ENCODE measurements around the gene PDE1C.

Gene PDE1C

DNA sequence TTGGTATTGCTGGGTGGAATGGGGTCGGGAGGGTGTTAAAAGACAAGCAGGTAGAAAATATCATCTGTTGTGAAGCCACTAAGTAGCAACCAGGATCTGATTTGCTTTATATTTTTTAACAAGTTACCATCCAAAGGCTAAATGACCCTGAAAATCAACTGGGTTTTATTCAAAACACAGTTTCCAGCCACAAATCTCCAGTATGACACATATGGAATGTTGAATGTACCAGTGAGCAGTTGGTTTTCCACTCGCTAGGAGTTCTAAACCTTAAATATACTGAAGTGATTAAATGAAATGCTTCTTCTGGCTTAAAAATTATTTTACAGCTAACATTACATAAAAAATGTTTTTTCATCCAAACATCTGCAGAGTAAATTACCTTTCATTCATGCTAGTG is 112.5 kb downstream of the PDE1C start:
- H3K4me3 ChIP-seq (ENCODE audit: low read depth in 1 of 2, low read length in 2 of 2): no peak overlapping the region
- H3K36me3 ChIP-seq (ENCODE audit: control insufficient read depth in 1 of 2, insufficient read depth in 2 of 2, low read length in 2 of 2): no peaks in the 10 kb centered on the region
- peaks cover 0 to 6% of the 10 kb centered on the region in 2 donors for H3K4me1 ChIP-seq (ENCODE audit: control insufficient read depth in 1 of 2, insufficient read depth in 2 of 2, low read length in 2 of 2)
- H3K27me3 ChIP-seq (ENCODE audit: low read depth, low read length): no peaks in the 10 kb centered on the region
- no peaks in the 10 kb centered on the region for H3K9me3 ChIP-seq (ENCODE audit: control insufficient read depth in 1 of 2, low read length in 2 of 2)
- no peak overlapping the region for H3K27ac ChIP-seq (ENCODE audit: low read length)

DNA sequence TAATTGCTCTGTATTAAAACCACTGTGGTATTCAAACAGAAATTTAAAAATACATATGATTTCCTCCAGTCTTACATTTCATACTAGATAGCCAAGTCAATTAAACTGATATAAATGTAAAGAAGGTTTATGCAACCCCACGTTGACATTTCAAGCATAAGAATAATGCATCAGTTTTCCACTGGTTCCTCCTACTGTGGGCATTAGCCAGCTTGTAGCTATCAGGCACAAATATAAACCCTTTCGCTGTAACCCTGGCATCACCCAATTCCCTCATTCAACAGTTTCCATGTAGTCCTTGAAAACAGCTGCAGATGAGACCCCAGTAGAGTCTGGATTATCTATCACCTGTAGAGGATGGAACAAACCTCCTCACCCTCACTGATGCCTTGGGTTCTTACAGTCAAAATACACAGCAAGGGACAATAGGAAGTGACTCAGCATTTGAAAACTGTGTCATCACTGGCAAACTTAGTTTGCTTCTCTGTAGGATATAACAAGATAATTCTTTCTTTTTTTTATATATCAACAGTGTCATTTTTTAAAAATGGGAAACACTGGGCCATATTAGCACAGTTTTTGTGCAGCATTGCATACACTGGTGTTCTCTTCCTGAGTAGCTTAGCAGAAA is 113.0 kb downstream of the PDE1C start:
- Histone ChIP-seq H3K36me3 (ENCODE audit: control insufficient read depth in 1 of 2, insufficient read depth in 2 of 2, low read length in 2 of 2) (no peaks in the 10 kb centered on the region), H3K27ac (ENCODE audit: low read length) (no peak overlapping the region), H3K4me3 (ENCODE audit: low read depth in 1 of 2, low read length in 2 of 2) (no peak overlapping the region), H3K4me1 (ENCODE audit: control insufficient read depth in 1 of 2, insufficient read depth in 2 of 2, low read length in 2 of 2) (peaks cover 0 to 6% of the 10 kb centered on the region in 2 donors), H3K9me3 (ENCODE audit: control insufficient read depth in 1 of 2, low read length in 2 of 2) (no peaks in the 10 kb centered on the region), H3K27me3 (ENCODE audit: low read depth, low read length) (no peaks in the 10 kb centered on the region)

DNA sequence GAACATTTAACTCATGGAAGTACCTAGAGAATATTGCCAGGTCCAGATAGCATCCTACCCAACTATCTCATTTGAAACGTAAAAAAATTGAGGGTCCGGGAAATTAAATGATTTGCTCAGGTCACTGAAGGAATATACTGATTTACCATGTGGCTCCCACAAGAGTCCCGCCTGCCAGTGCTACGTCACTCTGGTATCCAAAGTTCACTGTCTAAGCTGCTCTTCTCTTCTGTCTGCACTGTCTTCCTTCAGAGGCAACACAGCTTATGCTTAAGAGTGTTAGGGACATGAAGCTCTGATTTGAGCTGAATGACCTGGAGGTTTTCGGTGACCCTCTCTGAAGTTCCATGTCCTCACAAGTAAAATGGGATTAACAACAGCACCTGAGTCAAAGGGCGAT is 114.6 kb downstream of the PDE1C start:
- Histone ChIP-seq H3K4me1 (ENCODE audit: control insufficient read depth in 1 of 2, insufficient read depth in 2 of 2, low read length in 2 of 2) (peaks cover 0 to 6% of the 10 kb centered on the region in 2 donors), H3K9me3 (ENCODE audit: control insufficient read depth in 1 of 2, low read length in 2 of 2) (no peaks in the 10 kb centered on the region), H3K4me3 (ENCODE audit: low read depth in 1 of 2, low read length in 2 of 2) (no peak overlapping the region), H3K27ac (ENCODE audit: low read length) (no peak overlapping the region), H3K36me3 (ENCODE audit: control insufficient read depth in 1 of 2, insufficient read depth in 2 of 2, low read length in 2 of 2) (no peaks in the 10 kb centered on the region), H3K27me3 (ENCODE audit: low read depth, low read length) (no peaks in the 10 kb centered on the region)

DNA sequence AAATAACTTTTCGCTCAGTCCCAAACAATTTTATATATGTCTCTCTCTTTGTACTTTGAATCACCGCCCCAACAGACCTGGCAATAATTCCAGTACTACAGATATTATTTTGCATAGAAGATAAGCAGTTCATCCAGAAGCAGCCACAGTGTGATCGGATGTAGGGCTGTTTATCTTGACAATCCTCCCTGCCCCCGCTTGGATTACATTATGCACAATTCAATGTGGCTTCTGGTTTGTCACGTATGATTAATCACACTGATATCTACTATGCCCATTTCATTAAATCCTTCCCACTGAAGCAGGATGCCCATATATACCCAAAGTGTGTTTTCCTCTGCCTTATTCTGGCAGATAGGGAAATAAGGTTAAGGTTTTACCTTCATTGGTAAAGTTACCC is 115.2 kb downstream of the PDE1C start:
- Histone ChIP-seq H3K27me3 (ENCODE audit: low read depth, low read length) (no peaks in the 10 kb centered on the region), H3K4me1 (ENCODE audit: control insufficient read depth in 1 of 2, insufficient read depth in 2 of 2, low read length in 2 of 2) (peaks cover 0 to 6% of the 10 kb centered on the region in 2 donors), H3K4me3 (ENCODE audit: low read depth in 1 of 2, low read length in 2 of 2) (no peak overlapping the region), H3K27ac (ENCODE audit: low read length) (no peak overlapping the region), H3K9me3 (ENCODE audit: control insufficient read depth in 1 of 2, low read length in 2 of 2) (no peaks in the 10 kb centered on the region), H3K36me3 (ENCODE audit: control insufficient read depth in 1 of 2, insufficient read depth in 2 of 2, low read length in 2 of 2) (no peaks in the 10 kb centered on the region)

DNA sequence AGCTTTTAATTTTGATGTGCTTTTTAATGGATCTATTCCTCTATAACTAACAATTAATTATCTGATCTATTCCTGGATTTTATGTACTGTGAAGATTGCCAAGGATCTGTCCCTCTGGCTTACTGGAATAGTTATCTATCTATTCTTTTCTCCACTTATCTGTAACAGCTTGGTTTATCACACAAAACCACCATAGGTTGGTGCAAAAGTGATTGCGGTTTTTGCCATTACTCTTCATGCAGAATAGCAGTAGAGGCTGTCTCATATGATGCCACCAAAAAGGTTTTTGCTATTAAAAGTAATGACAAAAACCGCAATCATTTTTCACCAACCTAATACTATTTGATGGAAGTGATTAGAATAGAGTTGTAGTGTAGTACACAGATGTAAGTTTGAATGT is 115.7 kb downstream of the PDE1C start:
- peaks cover 0 to 6% of the 10 kb centered on the region in 2 donors for H3K4me1 ChIP-seq (ENCODE audit: control insufficient read depth in 1 of 2, insufficient read depth in 2 of 2, low read length in 2 of 2)
- no peak overlapping the region for H3K4me3 ChIP-seq (ENCODE audit: low read depth in 1 of 2, low read length in 2 of 2)
- no peak overlapping the region for H3K27ac ChIP-seq (ENCODE audit: low read length)
- H3K36me3 ChIP-seq (ENCODE audit: control insufficient read depth in 1 of 2, insufficient read depth in 2 of 2, low read length in 2 of 2): no peaks in the 10 kb centered on the region
- H3K9me3 ChIP-seq (ENCODE audit: control insufficient read depth in 1 of 2, low read length in 2 of 2): no peaks in the 10 kb centered on the region
- no peaks in the 10 kb centered on the region for H3K27me3 ChIP-seq (ENCODE audit: low read depth, low read length)

DNA sequence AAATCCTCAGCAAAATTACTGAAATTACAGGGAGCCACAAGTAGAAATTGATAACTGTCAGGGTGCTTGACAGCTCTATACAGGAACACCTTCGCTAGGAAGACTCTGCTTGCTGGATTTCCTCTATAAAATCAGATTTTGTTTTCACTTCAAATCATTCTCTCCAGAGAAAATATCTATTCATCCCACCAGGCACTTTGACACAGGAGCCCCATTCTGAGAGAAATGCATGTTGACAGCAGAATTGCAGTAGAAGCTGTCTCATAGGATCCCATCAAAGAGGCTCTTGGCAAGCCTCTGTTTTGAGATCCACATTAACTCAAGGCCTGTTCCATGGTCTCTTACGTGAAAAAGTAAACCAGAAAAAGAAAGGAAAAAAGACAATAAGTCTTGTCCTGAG is 116.8 kb downstream of the PDE1C start:
- Histone ChIP-seq H3K27ac (ENCODE audit: low read length) (no peak overlapping the region), H3K4me1 (ENCODE audit: control insufficient read depth in 1 of 2, insufficient read depth in 2 of 2, low read length in 2 of 2) (peaks cover 0 to 6% of the 10 kb centered on the region in 2 donors), H3K9me3 (ENCODE audit: control insufficient read depth in 1 of 2, low read length in 2 of 2) (no peaks in the 10 kb centered on the region), H3K27me3 (ENCODE audit: low read depth, low read length) (no peaks in the 10 kb centered on the region), H3K36me3 (ENCODE audit: control insufficient read depth in 1 of 2, insufficient read depth in 2 of 2, low read length in 2 of 2) (no peaks in the 10 kb centered on the region), H3K4me3 (ENCODE audit: low read depth in 1 of 2, low read length in 2 of 2) (no peak overlapping the region)

DNA sequence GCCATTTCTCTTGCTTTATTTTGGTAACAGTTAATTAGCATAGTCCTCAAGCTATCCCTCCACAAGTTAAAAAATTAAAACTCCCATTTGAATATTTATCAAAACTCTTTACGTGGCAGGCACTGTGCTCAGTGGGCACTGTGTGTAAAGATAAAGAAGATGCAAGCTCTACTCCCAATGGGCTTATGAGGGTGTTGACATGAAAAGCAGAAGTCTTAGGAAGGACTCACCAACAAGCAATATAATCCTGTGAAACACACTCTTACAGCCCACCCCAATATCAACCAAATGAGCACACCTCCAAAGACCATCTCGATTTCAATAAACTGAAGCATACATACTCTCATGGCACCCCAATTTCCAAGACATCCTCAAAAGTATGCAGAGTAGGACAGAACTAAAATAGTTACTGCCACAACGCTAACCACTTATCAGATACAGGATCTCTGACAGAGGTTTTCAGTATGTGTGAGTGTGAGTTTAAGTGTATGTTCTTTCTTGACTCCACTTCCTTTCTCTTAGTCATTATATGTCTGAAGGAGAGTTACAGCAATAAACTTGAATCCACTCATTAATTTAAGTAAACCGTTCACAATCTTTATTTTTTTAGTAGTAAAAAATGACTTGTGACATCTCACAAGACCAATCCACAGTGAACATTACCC is 120.0 kb downstream of the PDE1C start:
- Histone ChIP-seq H3K9me3 (ENCODE audit: control insufficient read depth in 1 of 2, low read length in 2 of 2) (peaks cover 3 to 9% of the 10 kb centered on the region in 2 donors), H3K4me1 (ENCODE audit: control insufficient read depth in 1 of 2, insufficient read depth in 2 of 2, low read length in 2 of 2) (peaks cover 0 to 7% of the 10 kb centered on the region in 2 donors), H3K36me3 (ENCODE audit: control insufficient read depth in 1 of 2, insufficient read depth in 2 of 2, low read length in 2 of 2) (no peaks in the 10 kb centered on the region), H3K4me3 (ENCODE audit: low read depth in 1 of 2, low read length in 2 of 2) (no peak overlapping the region), H3K27ac (ENCODE audit: low read length) (no peak overlapping the region), H3K27me3 (ENCODE audit: low read depth, low read length) (no peaks in the 10 kb centered on the region)

DNA sequence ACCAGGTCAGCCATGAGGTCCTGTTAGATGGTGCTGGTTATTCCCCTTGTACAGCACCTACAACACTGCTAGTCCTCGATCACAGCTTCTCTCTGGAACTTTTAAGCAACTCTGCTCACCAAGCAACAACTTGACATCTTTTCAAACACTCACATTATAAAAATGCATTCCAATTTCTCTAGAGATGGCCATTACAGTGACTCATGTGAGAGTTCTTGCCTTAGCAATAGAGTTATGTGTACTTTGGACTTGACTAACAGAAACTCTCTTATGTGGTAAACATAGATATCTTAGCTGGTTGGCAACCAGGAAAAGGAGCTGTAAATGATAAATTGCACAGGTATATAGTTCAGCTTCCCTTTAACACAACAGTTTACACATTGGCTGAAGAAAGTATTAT is 122.2 kb downstream of the PDE1C start:
- peaks cover 0 to 7% of the 10 kb centered on the region in 2 donors for H3K4me1 ChIP-seq (ENCODE audit: control insufficient read depth in 1 of 2, insufficient read depth in 2 of 2, low read length in 2 of 2)
- H3K4me3 ChIP-seq (ENCODE audit: low read depth in 1 of 2, low read length in 2 of 2): no peak overlapping the region
- H3K27ac ChIP-seq (ENCODE audit: low read length): peak overlapping the region; percentile 67
- peaks cover 3 to 9% of the 10 kb centered on the region in 2 donors for H3K9me3 ChIP-seq (ENCODE audit: control insufficient read depth in 1 of 2, low read length in 2 of 2)
- H3K36me3 ChIP-seq (ENCODE audit: control insufficient read depth in 1 of 2, insufficient read depth in 2 of 2, low read length in 2 of 2): no peaks in the 10 kb centered on the region
- no peaks in the 10 kb centered on the region for H3K27me3 ChIP-seq (ENCODE audit: low read depth, low read length)

DNA sequence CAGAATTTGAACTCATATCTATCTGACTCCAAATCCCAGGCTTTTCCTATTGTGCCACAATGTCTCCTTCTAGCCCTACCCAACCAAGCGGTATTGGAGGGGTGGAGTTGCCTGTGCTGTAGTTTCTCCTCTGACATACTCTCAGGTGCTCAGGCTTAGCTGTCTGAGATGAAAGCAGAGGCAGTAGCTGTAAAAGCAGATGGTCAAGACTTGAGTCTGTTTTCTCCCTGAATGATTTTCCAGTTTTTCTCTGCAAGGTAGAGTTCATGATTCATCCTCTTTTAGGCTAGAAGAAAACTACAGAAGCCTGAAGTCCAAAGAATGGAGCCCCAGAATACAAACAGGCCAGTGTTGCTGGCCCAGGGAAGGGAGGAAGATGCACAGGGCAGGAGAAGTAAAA is 130.0 kb downstream of the PDE1C start:
- H3K4me3 ChIP-seq (ENCODE audit: low read depth in 1 of 2, low read length in 2 of 2): no peak overlapping the region
- H3K36me3 ChIP-seq (ENCODE audit: control insufficient read depth in 1 of 2, insufficient read depth in 2 of 2, low read length in 2 of 2): no peaks in the 10 kb centered on the region
- no peaks in the 10 kb centered on the region for H3K4me1 ChIP-seq (ENCODE audit: control insufficient read depth in 1 of 2, insufficient read depth in 2 of 2, low read length in 2 of 2)
- no peaks in the 10 kb centered on the region for H3K27me3 ChIP-seq (ENCODE audit: low read depth, low read length)
- H3K27ac ChIP-seq (ENCODE audit: low read length): no peak overlapping the region
- no peaks in the 10 kb centered on the region for H3K9me3 ChIP-seq (ENCODE audit: control insufficient read depth in 1 of 2, low read length in 2 of 2)

DNA sequence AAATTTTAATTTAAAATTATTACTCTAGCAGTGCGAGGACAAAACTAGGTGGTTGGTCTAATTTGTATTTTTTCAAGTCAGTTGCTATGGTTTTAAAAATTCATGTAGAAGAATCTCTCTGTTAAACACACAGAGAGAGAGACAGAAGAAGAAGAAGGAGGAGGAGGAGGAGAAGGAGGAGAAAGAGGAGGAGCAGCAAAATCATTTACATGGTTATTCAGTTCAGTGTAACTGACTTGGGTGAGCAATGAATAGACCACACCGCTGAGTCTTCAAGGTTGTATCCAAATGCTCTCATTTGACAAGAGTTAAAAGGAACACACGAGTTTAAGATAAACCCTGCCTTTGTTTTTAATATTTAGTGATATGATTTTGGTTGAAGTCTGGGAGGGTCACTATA is 131.1 kb downstream of the PDE1C start:
- Histone ChIP-seq H3K36me3 (ENCODE audit: control insufficient read depth in 1 of 2, insufficient read depth in 2 of 2, low read length in 2 of 2) (no peaks in the 10 kb centered on the region), H3K27me3 (ENCODE audit: low read depth, low read length) (no peaks in the 10 kb centered on the region), H3K4me3 (ENCODE audit: low read depth in 1 of 2, low read length in 2 of 2) (no peak overlapping the region), H3K9me3 (ENCODE audit: control insufficient read depth in 1 of 2, low read length in 2 of 2) (no peaks in the 10 kb centered on the region), H3K27ac (ENCODE audit: low read length) (no peak overlapping the region), H3K4me1 (ENCODE audit: control insufficient read depth in 1 of 2, insufficient read depth in 2 of 2, low read length in 2 of 2) (no peaks in the 10 kb centered on the region)

DNA sequence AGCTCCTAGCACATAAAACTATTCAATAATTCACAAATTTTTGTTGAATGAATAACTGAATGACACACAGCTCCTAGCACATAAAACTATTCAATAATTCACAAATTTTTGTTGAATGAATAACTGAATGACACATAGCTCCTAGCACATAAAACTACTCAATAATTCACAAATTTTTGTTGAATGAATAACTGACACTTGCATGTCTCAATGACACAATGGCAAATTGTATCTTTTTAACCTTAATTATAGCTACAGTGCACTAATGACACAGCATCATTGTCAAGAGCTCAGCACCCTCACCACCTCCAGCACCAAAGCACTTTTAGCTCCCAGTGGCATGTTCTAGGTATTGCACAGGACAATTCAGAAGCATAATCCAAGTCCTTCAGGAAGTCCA is 131.6 kb downstream of the PDE1C start:
- H3K4me3 ChIP-seq (ENCODE audit: low read depth in 1 of 2, low read length in 2 of 2): no peak overlapping the region
- H3K27ac ChIP-seq (ENCODE audit: low read length): no peak overlapping the region
- no peaks in the 10 kb centered on the region for H3K9me3 ChIP-seq (ENCODE audit: control insufficient read depth in 1 of 2, low read length in 2 of 2)
- H3K27me3 ChIP-seq (ENCODE audit: low read depth, low read length): no peaks in the 10 kb centered on the region
- H3K36me3 ChIP-seq (ENCODE audit: control insufficient read depth in 1 of 2, insufficient read depth in 2 of 2, low read length in 2 of 2): no peaks in the 10 kb centered on the region
- H3K4me1 ChIP-seq (ENCODE audit: control insufficient read depth in 1 of 2, insufficient read depth in 2 of 2, low read length in 2 of 2): no peaks in the 10 kb centered on the region

DNA sequence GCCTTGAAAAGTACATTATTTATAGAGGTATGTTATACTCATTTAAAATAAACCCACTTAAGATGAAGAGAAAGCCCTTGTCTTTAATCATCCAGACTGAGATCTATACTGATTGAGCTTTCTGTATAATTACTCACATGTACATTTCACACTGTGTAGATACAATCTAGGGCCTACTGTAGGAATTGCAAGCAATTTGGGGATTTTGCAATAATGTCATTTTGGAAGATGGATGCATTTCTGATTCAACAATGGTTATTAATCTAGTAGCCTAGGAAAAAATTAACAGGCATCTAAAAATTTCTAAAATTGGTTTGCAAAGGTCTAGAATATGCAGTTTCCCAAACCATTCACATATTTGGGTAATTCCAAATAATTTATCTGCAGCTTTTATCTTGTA is 132.2 kb downstream of the PDE1C start:
- no peak overlapping the region for H3K4me3 ChIP-seq (ENCODE audit: low read depth in 1 of 2, low read length in 2 of 2)
- no peaks in the 10 kb centered on the region for H3K36me3 ChIP-seq (ENCODE audit: control insufficient read depth in 1 of 2, insufficient read depth in 2 of 2, low read length in 2 of 2)
- no peak overlapping the region for H3K27ac ChIP-seq (ENCODE audit: low read length)
- no peaks in the 10 kb centered on the region for H3K27me3 ChIP-seq (ENCODE audit: low read depth, low read length)
- H3K9me3 ChIP-seq (ENCODE audit: control insufficient read depth in 1 of 2, low read length in 2 of 2): no peaks in the 10 kb centered on the region
- no peaks in the 10 kb centered on the region for H3K4me1 ChIP-seq (ENCODE audit: control insufficient read depth in 1 of 2, insufficient read depth in 2 of 2, low read length in 2 of 2)

All from muscle layer of duodenum (tissue), 2 donors.